HG03565 (cell line): ENCODE measurements around the gene GATB.
"Not testable (repeated sequence)": the region's sequence is repeated elsewhere in the genome, so short reads cannot be mapped to it uniquely, and the experiment has no call there.

Experiments used
- ATAC-seq: cut with Tn5 transposase; IDR thresholded peaks from one replicate; pipeline ENCODE4 v1.9.1; 2021; ENCODE audit warnings: mild to moderate bottlenecking, moderate library complexity; ENCODE audit not compliant: unreplicated experiment

Gene GATB

DNA sequence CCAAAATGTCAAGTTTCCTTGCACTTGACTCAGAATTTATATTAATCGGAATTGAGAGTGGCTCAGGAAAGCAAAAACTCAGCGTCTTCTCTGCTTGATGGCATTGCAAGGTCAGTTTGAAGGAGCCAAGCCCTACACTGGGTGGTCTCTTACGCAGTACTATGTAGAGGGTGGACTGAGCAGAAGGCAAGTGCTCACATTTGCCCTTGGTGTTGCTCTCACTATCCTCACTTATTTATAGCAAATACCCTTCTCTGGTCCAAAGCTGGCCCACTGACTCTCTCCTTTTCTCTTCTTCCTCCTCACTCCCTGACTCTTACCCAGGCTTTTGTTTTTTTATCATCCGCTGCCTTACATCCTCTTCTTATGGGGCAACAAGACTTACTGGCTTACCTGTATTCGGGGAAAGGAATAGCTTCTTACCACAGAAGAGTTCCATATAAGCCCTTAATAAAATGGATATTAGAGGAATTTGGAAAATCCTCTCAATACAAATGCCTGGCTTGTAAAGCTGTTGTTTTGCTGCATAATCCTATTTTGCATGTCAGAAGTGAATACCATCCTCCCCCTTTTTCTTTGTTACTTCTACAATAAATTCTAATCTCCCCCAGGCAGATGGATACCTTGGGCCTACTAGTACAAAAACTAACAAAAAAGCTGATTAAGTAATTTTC is 24.8 kb upstream of the GATB start:
- no peak for ATAC-seq

DNA sequence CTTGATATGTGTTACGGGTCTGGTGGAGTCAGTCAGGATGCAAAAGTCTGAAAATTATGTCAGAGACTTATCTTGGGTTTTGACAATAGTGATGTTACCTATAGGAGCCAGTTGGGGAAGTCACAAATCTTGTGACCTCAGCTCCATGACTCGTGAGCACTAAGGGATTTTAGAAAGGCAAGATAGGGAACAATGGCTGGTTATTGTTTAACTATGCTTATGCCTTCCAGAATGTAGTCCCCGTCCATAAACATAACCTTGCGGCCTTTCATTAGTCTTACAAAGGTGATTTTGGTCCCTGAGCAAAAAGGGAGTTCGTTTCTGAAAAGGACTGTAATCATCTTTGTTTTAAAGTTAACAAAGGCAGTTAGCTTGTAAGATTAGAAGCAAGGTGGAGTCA is 23.9 kb upstream of the GATB start:
- ATAC-seq = no peak

DNA sequence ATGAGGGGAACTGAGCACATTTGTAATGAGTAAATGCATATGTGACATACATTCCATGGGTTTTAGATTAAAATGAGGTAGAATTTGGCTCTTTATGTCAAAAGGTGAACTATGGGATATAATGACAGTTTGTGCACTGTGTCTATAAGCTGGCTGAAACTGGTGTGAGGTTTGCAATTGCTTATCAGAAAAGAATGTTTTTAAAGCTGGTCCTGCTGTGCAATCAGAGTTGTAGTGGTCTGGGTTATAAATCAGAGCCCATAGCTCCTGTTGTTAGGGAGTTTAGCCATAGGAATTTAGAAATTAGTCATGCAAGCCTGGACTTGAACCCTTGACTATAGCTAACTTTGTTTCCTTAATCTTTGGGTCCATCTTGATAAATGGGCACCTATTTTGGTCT is 23.1 kb upstream of the GATB start:
- no peak for ATAC-seq

DNA sequence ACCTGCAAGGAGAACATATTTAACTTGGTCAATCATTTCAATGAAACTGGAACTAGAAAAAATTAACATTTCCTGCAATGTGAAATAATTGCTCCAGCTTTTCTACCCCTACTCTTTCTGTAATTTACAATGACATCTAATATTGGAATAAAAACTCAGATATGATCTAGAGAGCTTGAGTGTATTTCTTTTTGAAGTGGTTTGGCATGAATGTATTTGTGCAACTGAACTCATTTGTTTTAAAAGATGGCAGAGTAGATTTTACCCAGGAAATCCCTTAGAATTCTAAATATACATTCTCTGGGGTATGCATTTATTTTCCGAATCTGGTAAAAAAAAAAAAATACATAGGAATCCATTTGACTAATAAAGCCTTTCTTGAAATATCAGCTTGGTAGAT is 21.5 kb upstream of the GATB start:
- ATAC-seq = no peak

DNA sequence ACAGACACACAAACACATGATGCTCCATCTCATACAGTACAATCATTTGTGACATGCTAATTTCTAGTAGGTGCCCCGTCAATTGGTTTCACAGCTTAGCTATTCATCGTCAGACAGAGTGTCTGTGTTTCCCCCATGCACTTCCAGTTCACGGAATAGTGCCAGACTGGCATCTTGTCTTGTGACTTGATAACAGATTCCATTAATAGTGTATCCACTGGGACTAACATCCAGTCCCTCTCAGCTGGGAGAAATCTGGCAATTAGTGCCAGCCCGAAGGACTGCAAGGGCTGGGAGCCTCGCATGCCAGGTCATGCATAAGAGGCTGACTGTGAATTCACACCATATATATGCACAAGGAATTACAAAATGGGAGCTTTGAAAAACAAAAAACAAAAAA is 20.2 kb upstream of the GATB start:
- no peak for ATAC-seq

DNA sequence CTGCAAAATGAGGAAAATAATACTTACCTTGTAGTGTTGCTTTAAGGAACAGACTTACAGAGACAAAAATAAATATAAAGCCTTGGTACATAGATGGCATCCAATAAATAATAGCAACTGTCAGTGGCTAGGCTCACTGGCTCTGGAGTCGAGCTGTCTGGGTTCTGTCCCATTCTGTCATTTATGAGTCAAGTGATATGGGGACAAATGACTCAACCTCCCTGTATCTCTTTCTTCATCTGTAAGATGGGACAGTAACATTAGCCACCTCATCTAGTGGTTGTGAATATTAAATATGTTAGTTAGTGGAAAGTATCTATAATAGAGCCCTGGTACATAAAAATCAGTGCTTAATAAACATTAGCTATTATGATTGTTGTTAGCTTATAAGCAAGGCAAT is 16.7 kb upstream of the GATB start:
- ATAC-seq = no peak

DNA sequence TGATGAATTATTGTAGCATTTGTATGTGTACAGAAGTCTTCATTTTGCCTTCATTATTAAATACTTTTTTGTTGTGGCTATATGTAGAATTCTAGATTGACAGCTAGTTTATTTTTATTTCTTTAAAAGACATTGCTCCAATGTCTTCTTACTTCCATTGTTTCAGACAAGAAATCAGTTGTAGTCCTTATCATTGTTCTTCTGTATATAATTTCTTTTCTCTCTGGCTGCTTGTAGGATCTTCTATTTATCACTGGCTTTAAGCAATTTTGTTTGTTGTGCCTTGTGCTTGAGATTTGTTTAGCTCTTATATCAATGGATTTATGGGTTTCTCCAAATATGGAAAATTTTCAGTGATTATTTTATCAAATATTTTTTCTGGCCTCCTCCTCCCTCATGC is 13.5 kb upstream of the GATB start:
- no peak for ATAC-seq

DNA sequence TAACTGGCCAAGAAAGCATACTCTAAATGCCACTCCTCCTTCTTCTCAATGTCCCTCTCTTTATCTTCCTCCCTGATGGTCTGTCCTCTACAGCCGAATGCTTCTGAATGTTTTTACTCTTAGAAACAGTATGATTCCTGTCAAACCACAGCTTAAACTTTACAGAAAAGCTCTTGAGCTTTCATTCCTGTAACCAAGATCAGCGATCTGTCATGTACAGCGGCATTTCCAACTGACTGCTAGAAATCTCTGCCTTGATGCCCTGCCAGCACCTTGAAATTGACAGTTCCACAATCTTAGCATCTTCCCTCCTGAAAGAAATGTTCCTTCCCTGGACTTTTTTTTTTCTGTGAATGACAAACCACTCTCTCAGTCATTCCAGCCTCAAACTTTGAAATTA is 11.5 kb upstream of the GATB start:
- no peak for ATAC-seq

DNA sequence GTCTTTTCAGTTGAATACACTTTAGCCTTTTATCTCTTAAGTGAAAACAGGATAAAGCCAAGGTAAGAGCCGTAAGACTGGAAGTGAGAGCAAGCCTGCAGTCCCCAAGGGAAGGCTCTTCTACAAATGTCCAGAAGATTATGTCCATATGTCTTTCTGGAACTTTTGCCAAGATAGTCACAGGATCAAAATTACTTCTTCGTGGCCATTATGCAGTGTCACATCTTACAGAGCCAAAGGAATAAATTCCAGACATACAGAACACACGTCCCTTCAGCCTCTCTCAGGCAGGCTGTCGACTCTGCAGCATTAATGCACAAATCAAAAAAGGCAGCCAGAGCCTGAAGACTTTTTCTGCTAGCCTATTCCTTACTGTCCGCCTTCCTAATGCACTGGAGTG is 10.9 kb upstream of the GATB start:
- no peak for ATAC-seq

DNA sequence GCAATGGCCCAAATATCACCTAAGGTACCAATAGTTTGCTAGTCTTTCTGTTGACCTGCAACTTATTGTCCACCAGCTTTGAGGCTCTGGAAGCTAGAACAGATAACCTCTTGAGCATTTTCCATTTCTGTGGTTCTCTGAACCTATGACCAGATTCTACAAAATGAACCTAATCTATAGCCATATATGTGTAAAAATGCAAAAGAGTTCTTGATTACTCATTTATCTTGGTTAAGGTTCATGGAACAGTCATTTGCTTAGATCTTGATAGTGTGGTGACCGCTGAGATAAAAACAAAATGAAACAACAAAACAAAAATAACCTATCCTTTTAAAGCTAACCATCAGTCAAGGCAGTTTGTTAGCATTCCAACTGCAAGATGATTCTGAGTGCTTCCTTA is 9.3 kb upstream of the GATB start:
- ATAC-seq = no peak

DNA sequence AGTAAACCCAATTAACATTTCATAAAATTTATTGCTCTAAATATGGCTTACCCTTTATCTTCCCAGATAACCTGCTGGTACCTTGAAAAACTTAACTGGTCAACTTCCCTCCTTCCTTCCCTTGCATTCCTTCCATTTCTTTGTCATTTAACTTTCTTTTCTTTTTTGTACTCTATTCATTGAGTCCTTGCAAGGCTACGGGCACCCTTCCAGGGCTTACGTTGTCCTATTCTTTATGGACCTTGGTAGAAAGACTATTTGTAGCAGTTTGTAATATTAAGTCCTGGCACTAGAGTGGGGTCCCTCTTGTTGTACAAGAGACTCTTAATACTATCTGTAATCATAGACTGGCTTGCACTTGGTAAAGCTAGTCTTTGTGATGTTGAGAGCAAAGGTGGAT is 8.0 kb upstream of the GATB start:
- no peak for ATAC-seq

DNA sequence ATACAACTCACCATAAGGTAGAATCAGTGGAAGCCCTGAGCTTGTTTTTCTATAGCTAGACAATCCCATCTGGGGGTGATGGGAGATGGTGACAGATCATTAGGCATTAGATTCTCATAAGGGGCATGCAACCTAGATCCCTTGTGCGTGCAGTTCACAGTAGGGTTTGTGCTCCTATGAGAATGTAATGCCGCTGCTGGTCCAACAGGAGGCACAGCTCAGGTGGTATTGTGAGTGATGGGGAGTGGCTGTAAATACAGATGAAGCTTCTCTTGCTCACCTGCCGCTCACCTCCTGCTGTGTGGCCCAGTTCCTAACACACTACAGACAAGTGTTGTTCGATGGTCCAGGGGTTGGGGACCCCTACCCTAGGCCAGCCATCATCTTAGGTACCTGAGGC is 5.9 kb upstream of the GATB start:
- no peak for ATAC-seq

DNA sequence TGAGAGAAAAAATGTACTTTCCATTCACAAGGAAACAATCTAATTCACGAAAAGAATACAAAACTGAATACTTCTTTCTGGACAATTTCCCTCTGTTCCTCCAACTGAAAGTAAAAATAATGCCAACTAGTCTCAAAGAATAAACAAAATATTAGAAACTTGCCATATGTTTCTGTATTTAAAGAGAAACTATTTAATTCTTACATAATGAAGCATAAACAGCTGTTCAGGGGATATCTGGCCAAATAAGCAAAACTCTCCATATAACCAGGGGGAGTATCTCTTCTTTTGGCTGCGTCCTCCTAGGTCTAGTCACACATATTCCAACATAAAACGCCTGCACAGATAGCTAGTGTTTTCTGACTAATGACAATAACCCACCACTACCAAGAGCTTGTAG is 805 bp downstream of the GATB start:
- no peak for ATAC-seq

DNA sequence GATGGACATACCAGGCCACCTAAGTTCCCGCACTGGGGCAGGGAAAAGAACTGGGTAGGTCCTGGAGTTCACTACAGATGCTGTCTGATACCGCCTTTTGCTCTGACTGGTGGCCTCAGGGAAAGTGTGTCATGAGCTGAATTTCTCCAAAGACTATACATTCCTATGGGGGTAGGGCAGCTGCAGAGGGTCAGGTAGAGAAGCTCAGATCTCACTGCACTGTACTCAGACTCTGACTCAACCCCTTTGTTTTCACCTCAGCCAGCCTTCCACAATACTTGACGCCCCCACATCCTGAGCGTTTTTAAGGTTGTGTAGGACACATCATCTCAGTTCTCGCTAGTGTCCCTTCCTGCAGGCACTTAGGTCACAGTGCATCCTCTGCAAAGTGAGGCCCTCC is 7.8 kb downstream of the GATB start:
- no peak for ATAC-seq

DNA sequence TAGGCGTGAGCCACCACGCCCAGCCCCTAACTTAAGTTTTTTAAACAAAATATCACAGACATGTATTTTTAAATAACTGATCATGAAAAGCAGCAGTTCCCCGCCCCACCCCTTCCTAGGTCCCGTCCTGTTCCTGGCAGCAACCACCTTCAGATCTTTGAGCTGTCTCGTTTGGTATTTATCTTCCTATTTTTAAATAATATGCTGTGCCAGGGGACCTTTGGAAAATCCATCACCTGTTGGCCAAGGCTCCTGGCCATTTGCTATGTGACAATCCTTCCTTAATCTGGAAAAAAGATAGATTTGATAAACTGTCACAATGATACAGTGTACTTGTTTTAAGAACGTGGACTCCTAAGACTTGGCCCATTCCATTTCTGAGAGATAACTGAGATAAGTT is 10.7 kb downstream of the GATB start:
- no peak for ATAC-seq

DNA sequence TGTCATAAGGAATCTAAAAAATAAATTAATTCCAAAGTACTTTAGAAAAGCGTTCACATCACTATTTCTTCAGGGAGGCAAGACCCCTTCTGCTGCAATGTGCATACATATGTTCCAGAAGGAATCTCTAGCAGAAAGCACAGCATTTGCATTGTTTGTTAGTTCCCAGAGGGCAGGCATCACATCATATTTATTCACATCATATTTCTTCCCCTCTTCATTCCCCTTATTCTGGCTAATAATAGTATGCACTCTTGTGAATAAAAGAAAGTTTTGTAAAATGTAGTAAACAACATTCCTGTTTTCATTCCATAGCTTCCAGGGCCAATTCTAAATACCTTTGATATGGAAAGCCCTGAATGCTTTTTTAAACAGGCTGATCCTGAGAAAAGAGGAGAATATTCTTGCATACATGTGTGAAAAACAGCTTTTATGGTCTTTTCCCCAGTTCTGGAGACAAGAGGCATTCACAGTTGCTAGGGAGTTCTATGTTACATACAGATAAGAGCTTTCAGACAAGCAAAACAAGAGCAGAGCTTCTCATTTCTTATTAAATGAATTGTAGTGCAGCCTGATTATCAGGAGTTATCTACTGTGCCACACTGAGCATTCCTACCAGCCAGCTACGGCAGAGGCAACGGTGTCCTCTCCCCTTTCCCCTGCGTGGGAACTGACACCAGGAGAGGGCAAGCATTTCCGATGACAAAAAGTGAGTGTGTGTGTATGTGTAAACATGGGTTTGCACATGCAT is 15.2 kb downstream of the GATB start:
- ATAC-seq = no peak

DNA sequence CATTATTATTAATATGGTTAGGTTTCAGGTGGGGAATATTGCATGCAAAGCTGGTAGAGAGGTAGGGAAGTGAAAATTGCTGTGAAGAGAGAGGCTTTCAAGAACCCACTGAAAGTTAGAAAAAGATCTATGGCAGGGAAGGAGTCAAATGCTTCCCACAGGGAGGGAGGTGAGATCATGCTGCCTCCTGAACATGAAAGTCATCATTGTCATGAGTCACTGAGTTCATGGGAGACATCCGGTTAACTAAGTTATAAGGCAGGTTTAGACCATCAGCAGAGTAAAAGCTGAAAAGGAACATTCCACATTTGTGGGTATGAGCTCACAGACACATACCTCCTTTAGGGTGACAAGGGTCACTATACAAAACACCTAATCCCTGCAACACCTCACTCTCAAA is 16.2 kb downstream of the GATB start:
- ATAC-seq = peak; percentile 53

DNA sequence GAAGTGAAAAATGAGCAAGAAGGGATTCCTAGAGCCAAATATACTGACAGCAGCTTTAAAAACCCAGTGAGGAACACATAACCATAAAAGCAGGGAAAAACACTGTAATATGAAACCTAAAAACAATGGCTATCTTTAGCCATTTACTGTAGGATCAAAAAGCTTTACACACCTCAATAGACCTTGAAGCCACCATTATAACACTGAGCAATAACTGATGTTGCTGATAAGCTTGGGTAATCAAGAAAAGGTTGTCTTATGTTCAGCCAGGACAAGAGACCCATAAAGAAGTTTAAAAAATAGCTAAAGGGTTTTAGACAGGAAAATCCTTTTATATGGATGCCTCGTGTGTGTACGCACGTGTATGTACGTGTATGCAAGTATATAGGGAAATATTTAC is 16.9 kb downstream of the GATB start:
- no peak for ATAC-seq

DNA sequence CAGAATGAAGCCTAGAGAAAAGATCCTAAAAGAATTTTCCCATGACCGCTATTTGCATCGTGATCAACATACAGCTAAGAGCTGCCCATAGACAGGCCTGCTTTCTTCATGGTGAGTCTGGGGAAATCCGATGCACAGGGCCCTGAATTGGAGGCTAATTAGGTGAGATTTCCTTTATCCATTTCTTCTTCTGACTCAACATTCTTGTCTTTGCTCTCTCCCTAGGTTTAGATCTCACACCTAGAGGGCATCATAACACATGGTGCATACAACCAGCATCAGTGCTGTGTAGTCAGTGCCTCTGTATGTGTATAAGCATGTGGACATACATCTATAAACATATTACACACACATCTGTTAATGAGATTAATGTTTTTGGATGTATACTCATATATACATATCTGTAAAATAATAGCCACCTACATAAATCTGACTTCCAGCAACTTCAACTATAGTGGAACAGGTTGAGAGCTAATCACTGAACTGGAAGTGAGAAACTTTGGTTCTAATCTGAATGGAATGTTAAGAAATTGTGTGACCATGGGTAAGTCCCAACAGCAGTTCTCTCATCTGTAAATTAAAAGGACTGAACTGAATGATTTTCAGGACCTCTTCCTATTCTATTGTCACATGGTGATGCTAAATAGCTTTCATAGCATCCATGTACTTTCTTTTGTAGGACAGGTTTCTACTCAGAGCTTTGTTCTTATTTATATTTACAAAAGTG is 17.5 kb downstream of the GATB start:
- no peak for ATAC-seq

DNA sequence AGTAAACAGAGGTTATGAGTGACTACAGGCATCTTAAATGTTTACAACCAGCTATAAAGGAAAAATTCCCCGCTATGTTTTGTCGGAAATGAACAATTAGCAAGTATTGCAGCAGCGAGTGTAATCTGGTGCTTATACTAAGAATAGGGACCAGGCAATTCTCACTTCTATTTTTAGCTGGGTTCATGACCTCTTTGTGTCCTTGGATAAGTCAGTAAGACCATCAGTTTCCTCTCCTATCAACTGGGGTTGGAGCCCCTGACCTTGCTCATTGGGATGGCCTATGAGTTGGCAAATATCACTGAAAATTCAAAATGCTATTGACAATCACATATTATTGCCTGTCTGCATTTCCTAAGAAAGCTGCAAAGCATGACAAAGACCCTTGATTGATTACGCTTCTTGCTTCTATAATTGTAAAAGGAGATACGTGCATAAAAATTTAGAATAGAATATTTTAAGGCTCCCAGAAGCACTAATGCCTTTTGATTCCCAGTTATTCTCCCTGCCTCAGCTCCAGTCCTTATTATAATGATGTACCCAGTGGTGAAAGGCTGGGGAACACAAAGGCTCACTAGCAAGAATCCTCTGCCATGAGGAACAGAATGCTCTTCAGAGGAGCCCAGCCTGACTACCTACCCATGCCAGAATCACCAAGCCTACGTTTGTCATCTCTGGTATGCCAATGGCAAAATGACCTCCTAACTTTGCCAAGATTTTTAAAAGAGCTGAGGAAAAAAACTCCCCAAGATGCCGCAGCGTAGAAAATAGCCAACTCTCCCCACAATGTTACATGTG is 21.9 kb downstream of the GATB start:
- ATAC-seq = no peak

DNA sequence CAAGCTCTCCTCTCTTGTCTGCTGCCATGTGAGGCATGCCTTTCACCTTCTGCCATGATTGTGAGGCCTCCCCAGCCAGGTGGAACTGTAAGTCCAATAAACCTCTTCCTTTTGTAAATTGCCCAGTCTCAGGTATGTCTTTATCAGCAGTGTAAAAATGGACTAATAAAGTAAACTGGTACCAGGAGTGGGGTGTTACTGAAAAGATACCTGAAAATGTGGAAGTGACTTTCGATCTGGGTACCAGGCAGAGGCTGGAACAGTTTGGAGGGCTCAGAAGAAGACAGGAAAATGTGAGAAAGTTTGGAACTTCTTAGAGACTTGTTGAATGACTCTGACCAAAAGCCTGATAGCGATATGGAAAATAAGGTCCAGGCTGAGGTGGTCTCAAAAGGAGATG is 24.0 kb downstream of the GATB start:
- not testable (repeated sequence) for ATAC-seq
